ENCODE data around the gene AGL.
A peak's percentile ranks its signal among the peaks of the same experiment; 100 is the strongest.
"Not testable (repeated sequence)": the region's sequence is repeated elsewhere in the genome, so short reads cannot be mapped to it uniquely, and the experiment has no call there.

Gene AGL

GRCh38 chr1:99849744-99850458 lies at the start of gene AGL:
Gene AGL (plus strand): TSS chr1:99850361. CDS start chr1:99851043, 682 bp downstream.
- peak; percentile 83 for DNase-seq

GRCh38 chr1:99801584-99801983 lies 48.6 kb upstream of the AGL start:
- no peak for DNase-seq

- DNase-seq, result no peak
Observed at GRCh38 chr1:99806882-99807281, 43.3 kb upstream of the AGL start.

- no peak for DNase-seq
Observed at GRCh38 chr1:99808391-99809115, 41.6 kb upstream of the AGL start.

GRCh38 chr1:99811075-99811474 lies 39.1 kb upstream of the AGL start:
- DNase-seq, result no peak

- no peak for DNase-seq
Observed at GRCh38 chr1:99811747-99812146, 38.4 kb upstream of the AGL start.

GRCh38 chr1:99814373-99814900 lies 35.7 kb upstream of the AGL start:
- no peak for DNase-seq

- DNase-seq, result no peak
Observed at GRCh38 chr1:99816656-99817055, 33.5 kb upstream of the AGL start.

GRCh38 chr1:99818063-99818699 lies 32.0 kb upstream of the AGL start:
- no peak for DNase-seq

- DNase-seq, result no peak
Observed at GRCh38 chr1:99820546-99820945, 29.6 kb upstream of the AGL start.

- no peak for DNase-seq
Observed at GRCh38 chr1:99825098-99825497, 25.1 kb upstream of the AGL start.

- no peak for DNase-seq
Observed at GRCh38 chr1:99825702-99826101, 24.5 kb upstream of the AGL start.

- no peak for DNase-seq
Observed at GRCh38 chr1:99827970-99828369, 22.2 kb upstream of the AGL start.

GRCh38 chr1:99829269-99829668 lies 20.9 kb upstream of the AGL start:
- DNase-seq, result no peak

- DNase-seq, result not testable (repeated sequence)
Observed at GRCh38 chr1:99833911-99834310, 16.2 kb upstream of the AGL start.

- not testable (repeated sequence) for DNase-seq
Observed at GRCh38 chr1:99836171-99837103, 13.7 kb upstream of the AGL start.

- not testable (repeated sequence) for DNase-seq
Observed at GRCh38 chr1:99840353-99840752, 9.8 kb upstream of the AGL start.

- no peak for DNase-seq
Observed at GRCh38 chr1:99843760-99844159, 6.4 kb upstream of the AGL start.

GRCh38 chr1:99845201-99845600 lies 5.0 kb upstream of the AGL start:
- not testable (repeated sequence) for DNase-seq

GRCh38 chr1:99849413-99849743 lies 783 bp upstream of the AGL start:
- DNase-seq, result peak; percentile 1

GRCh38 chr1:99850459-99851291 lies 514 bp downstream of the AGL start:
- DNase-seq, result no peak

Measured in stimulated activated CD4-positive, alpha-beta T cell treated with anti-CD3 and anti-CD28 coated beads, Interleukin-12 subunit alpha, Interleukin-12 subunit beta, amount 100 ng/mL, for 4 hours (primary cell).